NCI-H2171 (cell line): ENCODE measurements around the gene CFAP46.

Source experiments
- DNase-seq: peaks from one replicate; lab custom pipeline; 2025; lab: John Stamatoyannopoulos, UW

CFAP46 gene

DNA sequence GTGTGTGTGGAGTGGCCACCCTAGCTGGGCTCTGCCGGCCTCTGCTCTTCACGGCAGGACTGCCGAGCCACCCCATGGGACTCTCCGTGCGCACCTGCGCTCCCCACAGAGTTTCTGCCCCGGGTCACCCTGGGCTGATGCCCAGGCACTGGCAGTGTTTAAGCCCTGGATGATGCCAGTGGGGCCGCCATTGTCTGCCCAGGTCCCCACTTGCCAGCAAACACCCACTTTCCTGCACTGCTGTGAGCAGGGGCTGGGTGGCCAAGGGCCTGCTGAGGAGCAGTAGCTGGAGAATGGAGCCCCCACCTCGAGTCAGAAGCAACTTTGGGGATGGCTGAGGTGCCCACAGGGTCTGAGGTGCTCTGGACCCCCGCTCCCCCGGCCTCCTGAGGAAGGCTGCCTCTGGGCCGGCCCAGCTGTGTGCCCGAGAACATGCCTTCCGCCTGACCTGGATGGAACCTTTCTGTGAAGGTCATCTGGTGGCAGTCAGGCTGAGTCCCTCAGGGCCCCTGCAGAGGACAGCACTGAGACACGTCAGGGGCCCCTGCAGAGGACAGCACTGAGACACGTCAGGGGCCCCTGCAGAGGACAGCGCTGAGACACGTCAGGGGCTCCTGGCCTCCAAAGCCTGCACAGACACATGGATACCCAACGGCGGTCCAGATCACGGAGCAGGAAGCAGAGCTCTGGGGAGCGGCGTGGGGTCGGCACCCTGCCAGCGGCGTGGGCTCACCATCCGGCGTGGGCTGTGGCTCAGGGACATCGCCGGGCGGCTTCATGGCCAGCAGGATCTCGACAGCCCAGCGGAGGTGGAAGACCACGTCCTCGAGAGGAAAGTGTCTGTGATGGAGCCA, 62.0 kb downstream of the CFAP46 start:
- no peak for DNase-seq

DNA sequence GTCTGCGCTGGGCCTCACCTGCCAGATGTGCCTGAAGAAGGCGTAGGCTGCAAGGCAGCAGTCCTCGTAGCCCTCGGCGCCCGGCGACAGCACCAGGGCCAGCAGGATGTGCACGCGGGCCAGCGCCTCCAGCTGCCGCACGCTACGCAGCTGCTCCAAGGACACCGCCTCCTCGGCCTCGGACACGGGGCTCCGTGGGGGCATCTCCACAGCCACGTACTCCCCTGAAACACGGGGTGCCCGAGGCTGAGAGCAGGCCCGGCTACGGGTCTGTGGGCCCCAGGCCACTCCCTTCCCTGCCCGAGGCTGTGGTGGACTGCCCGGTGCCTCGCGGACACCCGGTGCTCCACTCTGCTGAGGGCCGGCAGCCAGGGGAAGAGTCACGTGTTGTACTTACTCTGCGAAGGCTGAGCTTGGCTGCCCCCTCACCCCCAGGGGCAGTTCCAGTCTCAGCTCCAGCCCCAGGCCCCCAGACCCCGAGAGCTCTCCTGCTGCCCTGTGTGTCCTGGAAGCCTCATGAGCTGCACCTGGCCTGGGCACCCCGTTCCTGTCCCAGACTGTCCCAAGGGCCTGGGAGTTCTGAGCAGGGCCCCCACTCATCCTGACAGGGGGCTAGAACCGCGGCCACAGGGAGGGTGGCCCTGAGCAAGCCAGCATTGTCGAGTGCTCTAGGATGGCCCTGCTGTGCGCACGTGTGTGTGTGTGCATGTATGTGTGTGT, 62.8 kb downstream of the CFAP46 start:
- DNase-seq = no peak

DNA sequence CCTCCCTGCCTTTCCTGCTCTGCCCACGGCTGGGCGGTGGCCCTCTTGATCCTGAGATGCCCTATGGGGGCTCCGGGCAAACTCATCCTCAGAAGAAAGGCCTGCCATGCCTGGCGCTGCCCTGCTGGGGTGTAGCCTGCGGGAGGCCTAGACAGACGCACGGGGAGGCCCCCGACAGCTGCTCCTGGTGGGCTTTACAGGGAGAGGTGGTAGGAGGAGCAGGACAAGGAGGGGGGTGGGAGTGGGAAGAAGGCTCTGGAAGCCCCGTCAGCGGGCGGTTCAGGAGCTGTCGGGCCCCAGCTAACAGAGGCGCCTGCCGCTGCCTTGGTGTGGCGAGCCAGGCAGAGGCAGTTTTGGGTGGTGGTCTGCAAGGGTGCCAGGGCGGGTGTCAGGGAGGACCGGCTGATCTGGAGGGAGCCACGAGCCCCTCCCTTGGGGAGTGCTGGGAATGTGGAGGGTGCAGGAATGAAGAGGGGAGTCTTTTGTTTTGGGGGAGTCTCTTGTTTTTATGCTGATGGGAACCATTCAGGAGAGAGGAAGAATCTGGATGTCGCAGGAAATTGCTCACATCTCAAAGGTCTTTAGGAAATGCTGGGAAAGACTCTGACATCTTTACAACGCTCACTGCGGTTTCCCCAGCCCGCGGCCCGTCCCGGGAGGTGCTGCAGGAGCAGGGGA, 63.5 kb downstream of the CFAP46 start:
- DNase-seq = no peak

DNA sequence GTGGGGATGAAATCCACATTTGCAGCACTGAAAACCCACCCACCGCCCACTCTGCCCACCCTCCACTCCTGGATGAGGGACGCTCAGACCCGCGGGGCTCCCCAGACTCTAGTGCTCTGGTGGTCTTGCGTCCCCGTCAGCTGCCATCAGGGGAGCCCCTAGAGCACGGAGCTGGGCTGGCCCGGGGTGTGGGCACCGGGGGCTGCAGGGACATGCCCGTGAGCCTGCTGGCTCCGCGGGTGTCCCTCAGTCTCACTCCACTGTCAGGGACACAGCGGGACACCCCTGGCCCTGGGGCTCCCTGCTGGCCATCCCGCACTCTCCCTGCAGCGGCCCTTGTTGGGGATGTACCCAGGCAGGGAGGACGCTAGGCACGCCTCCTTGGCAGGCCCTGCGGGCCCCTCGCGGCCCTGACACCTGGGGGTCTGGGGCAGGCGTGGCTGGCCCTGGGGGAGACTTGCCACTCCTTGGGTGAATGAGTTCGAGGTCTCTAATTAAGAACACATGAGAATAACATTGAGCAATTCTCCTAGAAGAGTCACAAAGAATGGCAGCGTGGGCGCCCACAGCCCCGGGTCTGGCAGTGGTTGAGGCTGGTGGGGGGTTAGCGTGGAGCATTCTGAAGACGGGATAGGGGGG, 64.2 kb downstream of the CFAP46 start:
- no peak for DNase-seq

DNA sequence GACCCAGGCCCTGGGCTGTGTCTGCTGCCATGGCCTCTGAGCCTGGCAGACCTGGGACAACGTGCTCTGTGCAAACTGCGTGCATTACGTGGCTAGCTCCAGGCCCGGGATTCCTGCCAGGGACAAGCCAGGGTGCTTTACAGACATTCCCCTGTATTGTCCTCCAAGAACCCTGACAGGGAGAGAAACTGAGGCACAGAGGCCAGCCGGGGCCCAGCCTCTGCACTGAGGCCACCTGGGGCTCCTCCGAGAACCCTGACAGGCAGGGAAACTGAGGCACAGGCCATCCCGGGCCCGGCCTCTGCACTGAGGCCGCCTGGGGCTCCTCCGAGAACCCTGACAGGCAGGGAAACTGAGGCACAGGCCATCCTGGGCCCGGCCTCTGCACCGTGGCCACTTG, 64.9 kb downstream of the CFAP46 start:
- no peak for DNase-seq

DNA sequence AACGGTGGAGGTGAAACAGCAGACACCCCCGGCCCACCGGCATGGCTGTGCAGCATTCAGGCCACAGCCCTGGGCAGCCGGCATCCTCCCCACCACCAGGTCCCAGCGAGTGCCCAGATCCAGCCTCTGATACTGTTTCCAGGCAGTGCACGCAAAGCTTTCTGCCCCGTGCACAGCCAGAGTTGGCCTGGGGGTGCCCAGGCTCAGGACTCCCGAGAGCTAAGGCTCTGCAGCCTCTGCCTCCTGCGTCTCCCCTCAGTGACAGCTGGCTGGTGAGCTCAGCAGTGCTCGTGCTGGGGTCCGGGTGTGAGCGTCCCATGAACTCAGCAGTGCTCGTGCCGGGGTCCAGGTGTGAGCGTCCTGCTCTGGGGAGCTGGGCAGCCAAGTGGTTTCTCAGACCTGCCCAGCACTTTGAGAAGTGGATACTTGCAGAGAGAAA, 65.4 kb downstream of the CFAP46 start:
- no peak for DNase-seq

DNA sequence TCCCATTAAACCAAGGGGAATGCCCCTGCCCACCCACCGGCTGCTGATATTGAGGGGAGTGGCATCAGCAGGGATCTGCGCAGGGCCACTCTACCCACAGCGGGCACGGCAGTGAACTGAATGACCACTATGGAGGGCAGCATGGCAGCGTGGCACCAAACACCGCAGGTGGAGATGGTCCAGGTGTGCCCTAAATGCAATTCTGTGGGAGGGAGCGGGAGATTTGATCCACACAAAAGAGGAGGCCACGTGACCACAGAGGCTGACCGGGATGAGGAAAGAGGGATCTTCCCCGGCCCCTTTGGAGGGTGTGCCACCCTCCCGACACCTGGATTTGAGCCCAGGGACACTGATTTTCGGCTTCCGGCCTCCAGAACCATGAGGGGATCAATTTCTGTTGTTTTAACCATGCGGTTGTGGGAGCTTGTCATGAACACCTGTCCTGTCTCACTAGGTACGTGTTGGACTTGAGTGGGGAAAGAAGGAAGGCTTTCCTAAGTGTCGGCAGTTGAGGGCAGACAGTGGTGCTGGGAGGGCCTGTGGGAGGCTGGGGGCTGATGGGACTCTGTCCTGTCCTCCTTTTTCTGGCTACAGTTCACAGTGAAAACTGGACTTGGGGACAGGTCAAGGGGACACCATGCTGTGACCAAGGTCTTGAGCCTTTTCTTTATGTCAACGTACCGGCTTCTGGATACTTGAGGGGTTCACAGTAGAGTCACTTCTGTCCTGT, 66.1 kb downstream of the CFAP46 start:
- DNase-seq = no peak

DNA sequence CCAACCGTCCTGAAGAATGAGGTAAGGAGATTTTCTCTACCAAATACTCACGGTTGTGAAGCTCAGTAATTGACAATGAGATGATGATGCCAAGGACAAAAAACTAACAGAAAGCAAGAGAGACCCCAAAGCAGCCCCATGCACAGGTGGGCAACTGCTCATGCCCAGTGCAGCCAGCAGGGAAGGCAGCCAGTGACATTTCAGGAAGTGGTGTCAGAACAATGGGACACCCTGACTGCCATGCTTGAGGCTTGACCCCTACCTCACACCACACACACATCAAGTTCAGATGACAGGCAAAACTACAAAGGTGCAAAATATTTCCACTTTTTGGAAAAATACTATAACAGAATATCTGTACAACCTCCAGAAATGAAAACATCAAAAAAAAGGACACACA, 66.9 kb downstream of the CFAP46 start:
- no peak for DNase-seq

DNA sequence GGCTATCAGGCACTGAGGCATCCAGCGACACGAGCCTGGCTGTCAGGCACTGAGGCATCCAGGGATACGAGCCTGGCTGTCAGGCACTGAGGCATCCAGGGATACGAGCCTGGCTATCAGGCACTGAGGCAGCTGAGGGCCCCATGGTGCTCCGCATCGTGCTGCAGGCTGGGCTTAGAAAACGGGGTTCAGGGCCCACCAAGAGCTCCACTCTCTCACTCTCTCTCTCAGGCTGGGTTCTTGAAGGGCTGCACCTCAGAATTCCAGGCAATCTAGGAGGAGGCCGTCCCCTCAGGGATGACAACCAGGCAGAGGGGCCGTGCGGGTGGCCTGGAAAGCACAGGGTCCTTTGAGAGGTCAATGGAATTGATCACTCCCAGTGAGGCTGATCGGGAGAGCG, 69.0 kb downstream of the CFAP46 start:
- no peak for DNase-seq

DNA sequence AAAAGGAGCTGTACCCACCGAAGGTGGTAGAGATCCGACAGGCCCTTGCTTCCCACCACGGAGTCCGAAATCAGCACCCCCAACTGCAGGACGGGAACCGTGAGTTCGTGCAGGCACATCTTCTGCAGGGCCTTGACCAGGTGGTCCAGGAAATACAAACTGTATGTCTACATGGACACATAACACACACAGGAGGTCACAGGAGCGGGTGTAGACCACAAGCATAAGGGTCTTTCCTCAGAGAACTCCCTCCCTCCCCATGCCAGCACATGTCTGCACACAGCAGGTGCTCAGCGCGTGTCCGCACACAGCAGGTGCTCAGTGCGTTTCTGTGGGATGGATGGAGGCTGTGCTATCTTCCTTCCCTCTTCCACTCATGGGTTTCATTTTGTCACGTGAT, 69.7 kb downstream of the CFAP46 start:
- no peak for DNase-seq

DNA sequence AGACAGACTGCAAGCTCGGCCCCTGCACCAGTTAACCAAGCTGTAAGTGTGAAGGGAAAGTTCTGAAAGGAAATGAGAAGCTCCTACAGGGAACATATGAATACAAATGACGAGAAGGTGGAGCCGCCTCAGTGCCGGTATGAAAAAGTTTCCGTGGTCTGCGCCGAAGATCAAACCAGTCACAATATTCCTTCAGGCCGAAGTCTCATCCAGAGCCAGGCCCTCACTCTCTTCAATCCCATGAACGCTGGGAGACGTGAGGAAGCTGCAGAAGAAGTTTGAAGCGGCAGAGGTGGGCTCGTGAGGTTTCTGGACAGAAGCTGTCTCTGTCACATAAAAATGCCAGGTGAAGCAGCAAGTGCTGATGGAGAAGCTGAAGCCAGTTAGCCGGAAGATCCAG, 71.9 kb downstream of the CFAP46 start:
- DNase-seq = no peak

DNA sequence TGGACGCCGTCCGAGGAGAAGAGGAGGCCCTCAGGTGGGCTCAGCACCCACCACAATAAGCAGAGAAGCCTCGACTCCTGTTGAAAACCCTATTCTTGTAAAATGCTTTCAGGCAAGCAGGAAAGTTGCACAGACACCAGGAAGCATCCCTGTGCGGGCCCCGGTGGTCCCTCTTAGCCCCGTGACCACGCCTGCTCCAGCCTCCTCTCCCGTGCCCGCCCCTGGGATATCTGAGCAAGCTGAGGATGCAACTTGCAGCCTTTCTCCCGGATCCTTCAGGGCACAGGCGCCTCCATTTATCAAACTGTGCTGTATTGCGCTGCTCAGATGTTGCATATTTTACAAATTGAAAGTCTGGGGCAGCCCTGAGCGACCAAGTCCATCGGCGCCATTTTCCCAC, 72.7 kb downstream of the CFAP46 start:
- no peak for DNase-seq

DNA sequence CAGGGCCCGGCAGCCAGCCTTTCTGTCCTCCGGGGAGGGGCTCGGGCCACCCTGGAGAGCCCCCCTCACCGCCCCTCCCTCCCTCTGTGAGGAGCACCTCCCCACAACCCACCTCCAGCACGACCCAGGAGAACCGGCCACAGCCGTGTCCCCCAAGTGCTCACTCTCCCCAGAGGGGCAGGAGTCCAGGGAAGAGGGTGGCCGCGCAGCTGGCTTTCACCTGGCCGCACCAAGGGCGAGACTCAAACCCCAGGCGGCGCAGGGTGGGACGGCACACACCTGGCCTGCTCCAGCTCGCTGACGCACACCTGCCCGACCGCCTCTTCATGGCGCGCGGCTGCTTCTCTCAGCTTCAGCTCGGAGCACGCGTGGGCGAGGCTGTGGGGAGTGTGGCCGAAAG, 73.4 kb downstream of the CFAP46 start:
- no peak for DNase-seq

DNA sequence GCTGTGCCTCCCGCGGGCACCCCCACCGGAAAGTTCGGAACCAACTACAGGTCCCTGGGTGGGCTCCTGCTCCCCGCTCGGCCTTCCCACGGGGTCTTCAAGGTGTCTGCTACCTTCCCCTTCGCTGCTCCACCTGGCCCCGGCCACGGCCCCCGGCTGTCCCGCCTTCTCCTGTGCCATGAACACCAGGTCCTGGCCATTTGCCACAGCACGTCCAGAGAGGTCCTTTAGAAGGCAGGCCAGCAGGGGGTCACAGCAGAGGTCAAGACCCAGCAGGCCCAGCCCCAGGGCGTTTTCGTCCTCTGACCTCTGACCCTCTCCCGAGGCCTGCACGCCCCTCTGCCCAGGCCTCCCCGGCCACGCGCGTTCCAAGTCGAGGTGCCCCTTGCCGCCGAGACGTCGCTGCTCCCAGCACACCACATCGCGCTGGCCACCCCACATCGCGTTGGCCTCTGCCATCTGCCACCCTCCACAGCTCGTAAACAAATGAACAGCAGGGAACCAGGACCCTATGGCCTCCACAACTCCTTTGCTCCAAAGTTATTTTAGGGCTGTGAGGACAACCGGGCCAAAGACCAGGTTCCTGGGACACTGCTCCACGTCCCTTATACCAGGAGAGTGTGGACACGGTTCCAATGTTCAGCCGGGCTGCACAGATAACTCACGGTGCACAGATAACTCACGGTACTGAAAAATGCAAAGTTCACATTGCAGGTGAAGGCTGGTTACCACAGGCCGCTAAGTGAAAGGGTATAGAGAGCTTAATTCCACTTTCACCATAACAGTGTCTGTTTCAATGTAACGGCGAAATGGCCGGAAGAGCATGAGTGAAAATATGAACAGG, 74.3 kb downstream of the CFAP46 start:
- DNase-seq = no peak

DNA sequence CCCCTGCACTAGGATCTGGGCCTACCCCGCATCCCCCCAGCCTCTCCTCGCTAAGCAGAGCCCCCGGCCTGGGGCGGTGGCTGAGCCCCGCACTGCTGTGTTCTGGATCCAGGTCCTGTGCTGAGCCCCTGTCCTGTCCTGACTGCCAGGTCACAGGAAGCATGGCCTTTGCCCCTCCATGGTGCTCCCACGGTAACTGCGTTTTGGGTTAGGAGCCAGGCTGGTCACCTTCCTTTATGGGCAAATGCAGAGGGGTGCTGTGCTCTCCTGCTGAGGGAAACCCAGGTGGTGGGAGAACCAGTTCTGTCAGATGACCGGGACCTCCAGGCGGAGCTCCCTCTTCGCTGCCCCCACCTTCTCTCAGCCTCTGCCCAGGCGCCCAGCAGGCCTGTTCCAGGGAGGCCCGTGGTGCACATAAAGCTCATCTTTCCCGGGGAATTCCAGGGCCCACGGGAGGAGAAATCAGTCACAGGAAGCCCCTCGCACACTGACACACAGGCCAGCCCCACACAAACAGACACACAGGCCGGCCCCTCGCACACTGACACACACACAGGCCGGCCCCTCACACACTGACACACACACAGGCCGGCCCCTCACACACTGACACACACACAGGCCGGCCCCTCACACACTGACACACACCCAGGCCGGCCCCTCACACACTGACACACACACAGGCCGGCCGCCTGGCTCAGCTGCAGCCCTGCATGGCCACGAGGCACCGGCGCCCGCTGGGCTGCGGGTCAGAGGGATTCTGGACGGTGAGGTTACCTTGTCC, 75.6 kb downstream of the CFAP46 start:
- DNase-seq = no peak

DNA sequence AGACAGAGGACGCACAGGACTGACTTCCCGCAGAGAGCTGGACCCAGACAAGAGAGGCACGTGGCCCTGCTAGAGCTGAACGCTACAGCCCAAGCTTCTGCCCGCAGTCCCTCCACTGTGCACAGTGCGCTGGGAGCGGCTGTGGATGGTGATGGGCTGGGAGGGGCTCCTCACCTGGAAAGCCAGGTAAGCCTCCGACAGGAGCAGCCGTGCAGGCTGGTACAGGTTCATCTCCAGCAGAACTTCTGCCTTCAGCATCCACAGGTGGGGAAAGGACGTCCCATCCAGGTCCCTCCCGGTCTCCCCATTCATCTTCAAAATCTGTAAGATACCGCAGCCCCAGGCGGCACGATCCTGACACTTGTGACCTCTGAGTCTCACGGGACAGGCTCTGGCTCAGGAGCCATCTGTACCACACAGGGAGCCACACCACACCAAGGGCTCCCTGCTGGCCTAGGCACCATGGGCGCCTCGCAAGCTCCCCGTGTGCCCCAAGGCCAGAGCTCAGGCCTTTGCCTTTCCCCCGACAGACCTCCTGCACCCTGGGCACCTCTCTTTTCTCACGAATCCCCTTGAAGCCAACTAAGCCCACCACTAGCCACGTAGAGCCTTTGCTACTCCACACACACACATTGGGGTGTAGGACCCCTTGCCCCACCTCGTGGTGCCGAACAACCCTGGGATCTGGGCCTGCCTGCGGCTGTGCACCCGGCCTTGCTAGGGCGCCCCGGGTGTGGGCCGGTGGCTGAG, 76.3 kb downstream of the CFAP46 start:
- DNase-seq = no peak

DNA sequence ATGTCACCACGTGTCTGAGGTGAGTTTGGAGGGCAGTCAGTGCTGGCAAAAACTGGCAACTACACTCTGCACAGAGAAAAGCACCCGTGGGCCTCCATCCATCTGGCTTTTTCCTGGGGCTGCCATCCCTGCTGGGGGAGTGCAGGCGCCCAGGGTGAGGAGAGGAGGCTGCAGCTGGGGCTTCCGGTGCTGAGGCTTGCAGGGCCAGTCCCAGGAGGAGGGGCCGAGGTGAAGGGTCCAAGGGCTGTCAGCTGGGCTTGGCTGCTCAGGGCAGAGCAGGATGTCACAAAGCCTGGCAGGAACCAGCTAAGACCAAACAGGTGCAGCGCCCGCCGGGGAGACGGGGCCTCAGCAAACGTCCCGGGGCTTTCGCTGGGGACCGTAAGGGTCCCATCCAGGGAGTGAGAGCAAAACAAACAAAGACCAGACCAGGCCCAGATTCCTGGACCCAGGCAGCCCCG, 77.2 kb downstream of the CFAP46 start:
- DNase-seq = no peak

DNA sequence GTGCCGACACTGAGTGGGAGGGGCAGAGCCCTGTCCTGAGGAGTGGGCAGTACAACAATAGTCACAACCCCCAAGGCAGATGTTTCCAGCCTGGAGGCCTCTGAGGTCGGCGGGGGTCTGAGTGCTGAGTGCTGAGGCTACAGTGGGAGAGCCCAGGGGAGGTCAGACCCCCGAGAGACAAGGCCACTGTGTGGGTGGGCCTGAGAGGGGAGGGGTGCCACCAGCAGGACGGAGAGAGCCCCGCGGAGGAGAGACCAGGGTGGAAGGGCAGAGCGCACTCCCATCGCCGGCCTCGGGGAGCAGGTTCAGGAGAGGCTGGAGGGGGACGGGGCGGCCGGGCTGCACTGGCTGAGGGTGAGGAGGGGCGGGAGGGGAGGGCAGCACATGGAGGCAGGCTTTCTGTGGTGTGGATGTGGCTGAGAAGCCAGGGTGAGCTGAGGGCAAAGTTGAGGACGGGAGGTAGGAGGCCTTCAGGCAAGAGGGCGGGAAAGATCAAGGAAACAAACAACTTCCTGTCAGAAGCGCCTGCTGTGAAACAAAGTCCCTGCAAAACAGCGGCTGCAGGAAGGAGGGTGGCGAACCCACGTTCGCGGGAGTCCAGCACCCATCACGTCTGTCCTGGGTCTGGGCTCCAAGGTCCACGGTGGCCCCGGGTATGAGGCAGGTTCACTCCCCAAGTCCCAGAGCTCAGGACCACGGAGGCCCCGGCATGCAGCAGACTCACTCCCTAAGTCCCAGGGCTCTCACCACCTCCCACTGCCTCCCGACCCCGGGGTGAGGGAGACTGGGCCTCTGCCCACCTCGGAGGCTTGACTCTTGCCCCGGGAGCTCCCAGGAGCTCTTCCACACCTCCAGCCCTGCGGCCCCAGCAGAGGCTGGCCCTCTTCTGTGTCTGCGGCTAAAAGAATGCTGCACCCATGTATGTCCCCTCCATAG, 79.6 kb downstream of the CFAP46 start:
- no peak for DNase-seq
